GF-D8 (cell line): ENCODE results near the gene ID2.
"Not testable (repeated sequence)": the region's sequence is repeated elsewhere in the genome, so short reads cannot be mapped to it uniquely, and the experiment has no call there.

ENCODE experiments used
- DNase-seq: peaks from one replicate; lab custom pipeline; 2025; lab: John Stamatoyannopoulos, UW

The ID2 gene

GRCh38 chr2:8684878-8685696 is 3.2 kb downstream of the ID2 start:
- no peak for DNase-seq

- no peak for DNase-seq
Measured at GRCh38 chr2:8685697-8686358, 4.0 kb downstream of the ID2 start.

- no peak for DNase-seq
Measured at GRCh38 chr2:8691859-8692437, 10.1 kb downstream of the ID2 start.

GRCh38 chr2:8692783-8693156 is 10.9 kb downstream of the ID2 start:
- DNase-seq = no peak

- DNase-seq = no peak
Measured at GRCh38 chr2:8693157-8693821, 11.4 kb downstream of the ID2 start.

GRCh38 chr2:8694737-8695136 is 12.9 kb downstream of the ID2 start:
- DNase-seq = no peak

GRCh38 chr2:8697190-8697589 is 15.3 kb downstream of the ID2 start:
- no peak for DNase-seq

GRCh38 chr2:8699839-8700238 is 18.0 kb downstream of the ID2 start:
- no peak for DNase-seq

- DNase-seq = no peak
Measured at GRCh38 chr2:8701681-8702379, 20.0 kb downstream of the ID2 start.

- no peak for DNase-seq
Measured at GRCh38 chr2:8704906-8705305, 23.1 kb downstream of the ID2 start.

GRCh38 chr2:8709611-8710010 is 27.8 kb downstream of the ID2 start:
- no peak for DNase-seq

GRCh38 chr2:8710951-8711350 is 29.1 kb downstream of the ID2 start:
- no peak for DNase-seq

- no peak for DNase-seq
Measured at GRCh38 chr2:8714283-8714682, 32.4 kb downstream of the ID2 start.

GRCh38 chr2:8714971-8715370 is 33.1 kb downstream of the ID2 start:
- DNase-seq = no peak

GRCh38 chr2:8719528-8719927 is 37.7 kb downstream of the ID2 start:
- DNase-seq = no peak

- no peak for DNase-seq
Measured at GRCh38 chr2:8720741-8721140, 38.9 kb downstream of the ID2 start.

- DNase-seq = no peak
Measured at GRCh38 chr2:8721410-8721809, 39.6 kb downstream of the ID2 start.

GRCh38 chr2:8722986-8723385 is 41.1 kb downstream of the ID2 start:
- no peak for DNase-seq

- DNase-seq = no peak
Measured at GRCh38 chr2:8725838-8726237, 44.0 kb downstream of the ID2 start.

GRCh38 chr2:8728305-8729015 is 46.6 kb downstream of the ID2 start:
- no peak for DNase-seq

- DNase-seq = not testable (repeated sequence)
Measured at GRCh38 chr2:8729101-8729500, 47.2 kb downstream of the ID2 start.

- DNase-seq = no peak
Measured at GRCh38 chr2:8729939-8730338, 48.1 kb downstream of the ID2 start.
